Fibroblast of pulmonary artery (primary cell): ENCODE results near the gene NUAK1.

Source experiments
- DNase-seq: peaks from one replicate; pipeline ENCODE4 v3.0.0-alpha.2; 2010; ENCODE audit warnings: low read depth
- H3K4me3 ChIP-seq: replicated peaks from 2 replicates; pipeline ENCODE4 v1.5.1; 2011; ENCODE audit warnings: low read depth, mild to moderate bottlenecking, control low read depth, low read length, moderate library complexity
- TF ChIP-seq, protein P1 (sequence below): IDR thresholded peaks from 2 replicates; pipeline ENCODE4 v1.5.1; 2011; ENCODE audit warnings: mild to moderate bottlenecking, control low read depth, low read length, inconsistent platforms; ENCODE audit errors: missing control alignments

The NUAK1 gene

GRCh38 chr12:106110626-106111300 lies 28.0 kb downstream of the NUAK1 start:
- TF ChIP-seq, protein P1, sequence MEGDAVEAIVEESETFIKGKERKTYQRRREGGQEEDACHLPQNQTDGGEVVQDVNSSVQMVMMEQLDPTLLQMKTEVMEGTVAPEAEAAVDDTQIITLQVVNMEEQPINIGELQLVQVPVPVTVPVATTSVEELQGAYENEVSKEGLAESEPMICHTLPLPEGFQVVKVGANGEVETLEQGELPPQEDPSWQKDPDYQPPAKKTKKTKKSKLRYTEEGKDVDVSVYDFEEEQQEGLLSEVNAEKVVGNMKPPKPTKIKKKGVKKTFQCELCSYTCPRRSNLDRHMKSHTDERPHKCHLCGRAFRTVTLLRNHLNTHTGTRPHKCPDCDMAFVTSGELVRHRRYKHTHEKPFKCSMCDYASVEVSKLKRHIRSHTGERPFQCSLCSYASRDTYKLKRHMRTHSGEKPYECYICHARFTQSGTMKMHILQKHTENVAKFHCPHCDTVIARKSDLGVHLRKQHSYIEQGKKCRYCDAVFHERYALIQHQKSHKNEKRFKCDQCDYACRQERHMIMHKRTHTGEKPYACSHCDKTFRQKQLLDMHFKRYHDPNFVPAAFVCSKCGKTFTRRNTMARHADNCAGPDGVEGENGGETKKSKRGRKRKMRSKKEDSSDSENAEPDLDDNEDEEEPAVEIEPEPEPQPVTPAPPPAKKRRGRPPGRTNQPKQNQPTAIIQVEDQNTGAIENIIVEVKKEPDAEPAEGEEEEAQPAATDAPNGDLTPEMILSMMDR = no peak
- DNase-seq = no peak
- no peak overlapping the region for H3K4me3 ChIP-seq

- TF ChIP-seq, protein P1 = no peak
- DNase-seq = peak; percentile 75
- no peak overlapping the region for H3K4me3 ChIP-seq
Measured at GRCh38 chr12:106109168-106109910, 29.4 kb downstream of the NUAK1 start.

- peak; percentile 90 for DNase-seq
- no peak overlapping the region for H3K4me3 ChIP-seq
- TF ChIP-seq, protein P1 = peak; percentile 40
Measured at GRCh38 chr12:106108185-106108835, 30.4 kb downstream of the NUAK1 start.

DNA sequence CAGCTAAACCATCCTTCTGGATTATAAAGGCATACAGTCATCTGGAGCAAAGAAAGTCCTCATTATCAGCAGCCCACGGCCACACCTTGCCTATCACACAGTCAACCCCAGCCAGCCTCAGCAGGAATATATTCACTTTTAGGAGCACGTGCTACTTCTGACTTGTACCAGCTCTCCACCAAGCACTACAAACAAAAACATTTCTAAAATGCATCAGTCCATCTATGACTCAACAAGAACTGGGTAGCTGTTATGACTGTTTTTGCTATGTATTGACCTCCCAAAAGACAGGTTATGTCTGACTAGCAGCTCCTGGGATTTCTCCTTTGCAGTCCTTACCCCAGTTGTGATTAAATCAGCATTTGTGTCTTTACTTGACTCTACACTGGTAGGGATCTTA lies 31.2 kb downstream of the NUAK1 start:
- no peak overlapping the region for H3K4me3 ChIP-seq
- TF ChIP-seq, protein P1 = no peak
- peak; percentile 59 for DNase-seq

GRCh38 chr12:106106892-106107291 lies 31.9 kb downstream of the NUAK1 start:
- peak; percentile 74 for DNase-seq
- TF ChIP-seq, protein P1 = no peak
- no peak overlapping the region for H3K4me3 ChIP-seq

- peak; percentile 38 for DNase-seq
- TF ChIP-seq, protein P1 = no peak
- H3K4me3 ChIP-seq = no peak overlapping the region
Measured at GRCh38 chr12:106106061-106106566, 32.6 kb downstream of the NUAK1 start.
